Cerebellar cortex (tissue), 1 donor: ENCODE results near the gene DGKQ.
"Not testable (repeated sequence)": the region's sequence is repeated elsewhere in the genome, so short reads cannot be mapped to it uniquely, and the experiment has no call there.

Source experiments
- DNase-seq: peaks from one replicate; pipeline ENCODE4 v3.0.0-alpha.2; 2015; ENCODE audit warnings: low spot score

The DGKQ gene

DNA sequence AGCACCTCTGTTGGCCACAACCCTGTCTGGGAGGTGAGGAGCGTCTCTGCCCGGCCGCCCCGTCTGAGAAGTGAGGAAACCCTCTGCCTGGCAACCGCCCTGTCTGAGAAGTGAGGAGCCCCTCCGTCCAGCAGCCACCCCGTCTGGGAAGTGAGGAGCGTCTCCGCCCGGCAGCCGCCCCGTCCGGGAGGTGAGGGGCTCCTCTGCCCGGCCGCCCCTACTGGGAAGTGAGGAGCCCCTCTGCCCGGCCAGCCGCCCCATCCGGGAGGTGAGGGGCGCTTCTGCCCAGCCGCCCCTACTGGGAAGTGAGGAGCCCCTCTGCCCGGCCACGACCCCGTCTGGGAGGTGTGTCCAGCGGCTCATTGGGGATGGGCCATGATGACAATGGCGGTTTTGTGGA lies 2.6 kb upstream of the DGKQ start:
- not testable (repeated sequence) for DNase-seq

DNA sequence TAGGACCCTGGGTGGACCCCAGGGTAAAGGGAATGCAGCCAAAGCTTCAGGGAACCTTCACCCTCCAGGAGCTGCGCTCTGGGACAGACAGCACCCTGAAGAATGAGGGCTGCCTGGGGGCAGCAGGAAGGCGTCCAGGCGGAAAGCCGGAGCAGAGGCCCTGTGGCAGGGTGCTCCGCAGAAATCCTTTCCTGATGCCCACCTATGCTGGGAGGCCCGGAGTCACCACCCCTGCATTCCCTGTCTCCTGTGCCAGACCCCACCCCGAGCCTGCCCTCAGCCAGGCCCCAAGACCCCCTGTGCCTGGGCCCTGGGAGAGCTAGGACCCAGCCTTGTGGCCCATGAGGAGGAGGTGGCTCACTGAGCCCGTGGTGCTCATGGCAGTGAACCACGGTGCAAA lies 1.3 kb upstream of the DGKQ start:
- no peak for DNase-seq

DNA sequence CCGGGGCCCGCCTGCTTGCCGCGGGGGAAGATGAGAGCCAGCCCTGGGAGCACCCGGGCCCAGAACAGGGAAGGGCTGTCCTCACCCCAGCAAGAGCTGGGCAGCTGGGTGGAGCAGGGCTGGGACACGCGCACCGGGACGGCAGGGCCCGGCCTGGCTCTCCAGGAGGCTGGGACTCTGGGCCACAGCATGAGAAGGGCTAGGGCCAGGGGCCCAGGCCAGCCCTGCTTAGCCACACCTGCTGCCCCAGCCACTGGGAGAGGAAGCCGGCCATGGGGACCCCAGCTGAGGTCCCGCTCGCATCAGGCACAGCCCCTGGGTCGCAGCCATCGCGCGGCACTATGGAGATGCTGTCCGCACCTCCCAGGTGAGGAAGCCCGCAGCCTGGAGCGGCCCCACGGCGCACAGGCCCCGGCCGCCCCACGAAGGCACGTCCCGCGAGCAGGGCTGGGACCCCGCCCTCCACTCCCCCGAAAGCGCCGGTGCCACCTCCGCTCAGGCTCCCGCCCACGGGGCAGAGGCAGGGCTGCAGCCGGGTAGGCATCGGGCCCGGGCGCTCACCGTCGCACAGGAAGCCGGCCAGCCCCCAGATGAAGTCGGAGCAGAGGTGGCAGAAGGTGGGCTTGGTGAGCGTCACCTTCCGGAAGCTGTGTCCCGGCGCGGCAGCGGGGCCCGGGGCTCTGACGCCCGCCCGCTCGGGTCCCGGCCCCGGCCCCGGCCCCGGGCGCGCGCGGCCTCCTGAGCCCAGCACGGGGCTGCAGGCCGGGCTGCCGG lies 531 bp downstream of the DGKQ start:
- DNase-seq, result no peak

DNA sequence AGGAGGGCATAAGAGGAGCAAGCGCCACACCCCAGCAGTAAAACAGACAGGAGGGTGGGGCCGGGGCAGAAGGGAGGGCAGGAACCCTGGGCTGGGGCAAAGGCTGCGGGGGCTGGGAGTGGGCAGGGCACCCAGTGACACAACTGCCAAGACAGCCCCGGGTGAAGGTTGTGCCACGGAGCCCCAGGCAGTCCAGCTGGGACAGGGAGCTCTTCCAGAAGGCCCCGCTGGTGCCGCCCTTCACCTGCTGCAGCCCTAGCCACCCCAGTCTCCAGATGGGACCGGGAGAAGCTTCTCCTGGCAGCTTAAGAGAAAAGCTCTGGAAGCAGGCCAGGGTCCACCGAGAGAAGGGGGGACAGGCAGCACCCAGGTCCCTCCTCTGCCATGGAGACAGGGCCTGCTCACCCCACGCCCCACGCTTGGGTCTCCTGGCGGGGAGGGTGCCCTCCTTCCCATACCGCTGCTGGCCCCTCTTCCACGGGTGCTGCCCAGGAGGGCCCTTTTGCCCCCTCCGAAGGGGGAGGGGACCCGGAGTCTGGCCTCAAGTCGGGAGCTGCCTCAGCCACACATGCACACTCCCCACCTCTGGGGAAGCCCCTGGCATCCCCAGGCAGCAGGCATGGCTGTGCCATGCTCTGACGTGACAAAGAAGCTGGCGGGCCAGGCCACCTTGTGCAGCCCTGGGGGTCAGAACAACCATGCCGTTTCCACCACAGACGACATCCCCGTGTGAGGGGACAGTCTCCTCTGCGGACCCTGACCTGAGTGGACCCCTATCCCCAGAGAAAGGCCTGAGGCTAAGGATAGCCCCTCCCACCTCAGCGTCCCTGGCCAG lies 1.5 kb downstream of the DGKQ start:
- no peak for DNase-seq

DNA sequence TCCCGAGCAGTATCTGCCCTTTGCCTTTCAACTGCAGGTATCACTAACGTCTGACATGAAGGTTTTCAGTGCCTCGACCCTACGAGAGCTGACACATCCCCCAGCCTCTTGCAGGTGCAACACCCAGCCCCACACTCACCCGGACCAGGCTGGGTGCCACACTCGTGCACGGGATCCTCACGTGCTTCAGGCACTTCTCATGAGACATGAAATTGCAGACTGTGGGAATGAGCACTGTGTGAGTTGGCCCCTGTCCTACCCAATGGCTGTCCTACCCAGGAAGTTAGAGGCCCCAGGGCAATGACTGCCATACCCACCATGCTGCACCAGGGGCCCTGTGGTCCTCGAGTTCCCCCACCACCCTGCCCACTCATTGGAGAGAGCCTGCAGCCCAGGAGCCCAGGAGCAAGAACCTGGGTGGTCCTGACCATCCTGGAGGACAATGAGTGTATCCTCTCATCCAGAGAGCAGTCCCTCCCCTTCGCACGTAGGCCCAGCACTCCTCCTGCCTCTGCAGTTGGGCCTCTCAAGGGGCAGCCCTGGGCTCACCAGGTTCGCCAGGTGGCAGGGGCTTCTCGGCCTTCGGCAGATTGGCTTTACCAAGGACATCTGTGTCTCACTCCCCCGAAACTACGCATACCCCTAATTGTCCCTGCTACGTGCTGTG lies 2.4 kb downstream of the DGKQ start:
- DNase-seq, result no peak

DNA sequence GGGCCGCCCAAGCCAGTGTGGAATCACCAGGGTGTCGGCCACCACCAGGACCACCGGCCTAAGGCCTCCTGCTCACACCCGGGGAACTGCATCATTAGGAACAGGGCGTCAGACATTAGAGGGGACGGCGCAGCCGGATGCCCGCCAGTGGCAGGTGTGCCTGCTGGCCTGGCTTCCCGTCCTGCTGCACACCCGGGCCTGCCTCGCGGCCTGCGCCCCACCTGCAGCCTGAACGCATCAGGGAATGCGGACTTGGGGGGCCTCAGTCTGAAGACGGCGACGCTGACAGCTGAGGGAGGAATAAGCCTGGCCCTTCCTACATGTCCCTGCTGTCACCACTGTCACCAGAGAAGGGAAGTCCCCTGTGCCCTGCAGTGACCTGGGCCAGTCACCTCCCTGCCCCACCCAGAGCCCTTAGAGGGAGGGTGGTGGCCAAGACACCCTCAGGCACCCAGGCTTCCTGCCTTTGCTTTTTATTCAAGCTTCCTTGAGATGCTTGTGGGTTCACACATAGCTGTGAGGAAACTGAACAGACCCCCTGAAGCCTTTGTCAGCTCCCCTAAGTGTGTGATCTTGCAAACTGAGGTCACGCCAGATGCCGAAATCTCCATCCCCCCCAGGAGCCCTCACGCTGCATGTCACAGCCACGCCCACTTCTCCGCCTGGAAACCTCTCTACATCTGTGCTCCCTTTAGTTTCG lies 3.2 kb downstream of the DGKQ start:
- DNase-seq, result no peak

DNA sequence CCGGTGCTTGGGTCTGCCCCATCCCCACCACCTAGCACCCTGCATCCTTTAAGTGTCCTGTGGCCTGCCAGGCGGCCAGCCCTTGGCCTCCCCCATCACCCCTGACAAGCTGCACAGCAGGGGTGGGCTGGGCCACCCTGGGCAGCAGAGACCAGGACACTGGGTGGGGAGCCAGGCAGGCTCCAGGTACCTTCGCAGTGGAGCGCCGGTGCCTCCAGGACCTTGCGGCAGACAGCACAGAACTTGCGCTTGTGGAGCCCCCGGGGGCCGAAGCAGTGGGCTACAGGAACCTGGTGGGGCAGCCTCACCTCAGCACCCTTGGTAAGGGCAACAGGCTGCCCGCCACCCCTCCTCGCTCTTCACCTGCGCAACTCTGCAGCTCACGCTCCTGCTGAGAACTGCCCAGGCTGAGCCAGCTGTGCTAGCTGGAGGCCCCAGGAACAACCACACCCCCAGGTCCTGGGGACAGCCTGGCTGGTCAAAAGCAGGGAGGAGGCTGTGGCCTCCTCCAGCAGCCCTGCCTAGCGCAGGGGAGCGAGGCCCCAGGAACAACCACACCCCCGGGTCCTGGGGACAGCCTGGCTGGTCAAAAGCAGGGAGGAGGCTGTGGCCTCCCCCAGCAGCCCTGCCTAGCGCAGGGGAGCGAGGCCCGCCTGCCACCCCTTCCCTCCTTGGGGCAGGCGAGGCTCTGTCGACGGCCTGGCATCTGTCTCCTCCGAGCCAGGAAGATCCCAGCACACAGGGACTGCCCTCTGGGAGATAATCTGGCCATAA lies 4.6 kb downstream of the DGKQ start:
- DNase-seq, result no peak

DNA sequence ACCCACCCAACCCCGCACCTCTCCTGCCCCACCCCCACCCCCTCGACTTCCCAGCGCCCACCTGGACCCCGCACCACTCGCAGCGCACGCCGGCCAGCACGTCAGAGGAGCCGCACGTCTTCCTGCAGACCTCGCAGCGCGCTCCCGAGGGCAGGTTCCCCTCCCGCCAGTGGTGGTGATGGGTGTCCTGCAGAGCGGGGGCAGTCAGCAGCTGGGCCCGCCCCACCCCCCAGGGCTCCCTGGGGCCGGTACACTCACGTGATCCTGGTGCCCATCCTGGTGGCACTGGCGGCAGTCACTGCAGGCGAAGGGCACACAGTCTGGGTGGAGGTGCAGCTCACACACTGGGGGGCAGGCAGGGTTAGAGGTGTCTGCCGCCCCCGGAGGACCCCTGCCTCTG lies 5.1 kb downstream of the DGKQ start:
- no peak for DNase-seq

DNA sequence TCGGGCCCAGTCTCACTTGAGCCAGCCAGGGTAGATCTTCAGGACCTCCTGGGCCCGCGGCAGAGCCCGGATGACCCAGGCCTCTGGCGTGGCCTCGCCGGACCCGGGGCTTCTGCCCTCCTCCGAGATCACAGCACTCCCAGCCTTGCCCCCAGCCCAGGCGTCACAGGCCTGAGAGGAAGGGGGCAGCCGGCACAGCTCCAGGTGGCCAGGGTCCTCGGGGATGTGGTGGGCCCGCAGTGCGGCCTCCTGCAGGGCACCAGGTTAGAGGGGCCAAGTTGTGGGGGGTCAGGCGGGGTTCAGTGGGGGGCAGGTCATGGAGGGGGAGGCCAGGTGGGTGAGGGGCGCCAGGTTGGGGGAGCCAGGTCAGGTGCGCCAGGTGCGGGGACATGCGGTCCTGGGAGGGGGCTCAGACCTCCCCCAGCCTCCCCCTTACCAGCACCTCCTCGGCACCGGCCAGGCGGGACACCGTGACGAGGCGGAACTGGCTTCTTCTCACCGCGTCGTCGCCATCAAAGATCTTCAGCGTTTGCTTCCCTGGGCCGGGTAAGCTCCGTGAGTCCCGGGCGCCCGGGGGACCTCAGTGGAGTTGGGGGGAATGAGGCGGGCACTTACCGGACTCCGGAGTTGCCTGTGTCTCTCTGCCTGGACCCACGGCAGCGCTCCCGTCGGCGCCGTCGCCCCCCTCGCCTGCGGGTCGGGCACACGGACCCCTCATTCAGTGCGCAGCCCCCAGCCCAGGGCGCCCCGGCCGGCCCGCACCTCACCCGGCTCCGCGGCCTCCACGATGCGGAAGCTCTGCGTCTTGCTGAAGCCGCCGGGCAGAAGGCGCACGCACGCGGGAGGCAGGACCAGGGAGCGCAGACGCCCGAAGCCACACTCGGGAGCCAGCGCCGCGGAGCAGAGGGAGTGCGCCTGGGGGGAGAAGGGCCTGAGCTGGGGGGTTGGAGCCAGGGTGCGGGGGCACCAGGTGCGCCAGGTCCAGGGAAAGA lies 6.0 kb downstream of the DGKQ start:
- no peak for DNase-seq

DNA sequence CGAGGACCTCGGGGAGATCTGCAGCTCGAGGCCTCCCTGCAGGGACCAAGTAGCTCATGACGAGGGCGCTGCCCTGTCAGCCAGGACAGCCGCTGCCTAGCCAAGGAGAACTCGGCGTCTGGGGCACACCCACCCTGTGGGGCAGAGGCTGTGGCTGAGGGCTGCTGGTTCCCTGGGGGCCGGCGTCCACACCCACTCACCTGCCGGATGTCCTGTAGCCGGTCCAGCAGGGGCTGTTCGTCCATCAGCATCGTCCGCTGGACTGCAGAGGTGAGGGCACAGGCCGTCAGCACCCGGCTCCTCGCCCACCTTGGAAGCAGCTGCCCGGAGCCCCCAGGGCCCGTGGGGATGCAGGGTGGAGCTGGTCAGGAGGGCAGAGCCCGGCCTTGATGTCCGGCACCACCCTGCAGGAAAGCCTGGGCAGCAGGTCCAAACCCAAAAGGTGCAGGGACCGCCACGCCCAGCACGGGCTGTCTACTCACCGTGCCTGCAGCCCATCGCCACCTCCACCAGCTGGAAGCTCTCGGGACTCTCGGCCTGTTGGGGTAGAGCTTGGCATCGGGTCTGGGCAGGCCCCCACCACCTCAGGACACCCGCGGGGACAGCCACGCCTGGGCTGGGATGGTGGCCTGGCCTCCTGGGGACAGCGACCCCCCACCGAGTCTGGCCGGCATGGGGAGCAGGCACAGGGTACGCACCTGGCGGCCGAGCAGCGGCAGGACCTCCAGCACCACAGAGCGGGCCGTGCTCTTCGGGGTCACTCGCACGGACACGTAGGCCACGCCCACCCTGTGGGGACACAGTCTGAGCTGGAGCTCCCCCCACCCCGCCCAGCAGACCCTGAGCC lies 6.9 kb downstream of the DGKQ start:
- no peak for DNase-seq

DNA sequence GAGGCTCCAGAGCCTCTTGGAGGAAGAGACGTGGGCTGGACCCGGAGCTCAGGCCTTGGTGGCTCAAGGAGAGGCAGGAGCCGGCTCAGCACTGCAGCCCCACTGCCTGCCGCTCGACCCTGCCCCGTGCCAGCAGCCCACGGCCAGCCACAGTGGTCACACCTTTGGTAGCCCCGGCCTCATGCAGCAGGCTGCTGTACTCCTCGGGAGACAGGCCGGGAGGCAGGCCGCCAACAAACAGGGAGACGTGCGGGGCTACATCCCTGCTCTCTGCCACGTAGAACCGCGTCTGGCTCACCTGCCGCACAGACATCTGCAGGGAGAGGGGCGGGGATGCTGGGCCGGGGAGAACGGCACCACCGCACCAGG lies 7.6 kb downstream of the DGKQ start:
- DNase-seq, result no peak

DNA sequence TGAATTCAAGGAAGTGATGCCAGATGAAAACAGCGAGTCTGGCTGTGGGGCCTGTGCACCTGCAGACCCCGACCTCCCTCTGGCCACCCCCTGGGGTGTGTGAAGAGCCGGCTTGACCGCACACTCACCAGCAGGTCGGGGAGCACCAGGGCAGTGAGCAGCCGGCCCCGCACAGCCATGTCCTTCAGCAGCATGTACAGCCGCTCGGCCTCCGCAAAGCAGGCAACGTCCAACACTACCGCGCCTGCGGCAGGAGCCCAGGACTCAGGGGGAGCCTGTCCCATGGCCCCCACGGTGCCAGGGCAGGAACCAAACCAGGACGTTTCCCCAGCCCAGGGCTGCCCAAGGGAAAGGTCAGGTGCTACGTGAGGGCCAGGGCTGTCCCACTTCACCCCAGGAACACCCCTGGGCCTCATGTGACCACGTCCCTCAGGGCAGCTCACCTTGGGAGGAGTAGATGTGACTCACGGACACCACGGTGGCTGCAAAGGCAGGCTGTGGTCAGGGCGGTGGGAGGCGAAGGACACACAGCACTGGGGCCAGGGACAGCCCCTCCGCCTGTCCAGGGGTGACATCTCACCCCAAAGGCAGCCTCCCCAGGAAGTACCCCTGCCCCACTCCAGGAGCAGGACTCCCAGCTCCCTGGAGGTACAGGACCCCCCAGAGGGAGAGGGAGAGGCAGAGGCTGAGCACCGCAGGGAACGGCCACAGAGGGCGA lies 8.2 kb downstream of the DGKQ start:
- no peak for DNase-seq

DNA sequence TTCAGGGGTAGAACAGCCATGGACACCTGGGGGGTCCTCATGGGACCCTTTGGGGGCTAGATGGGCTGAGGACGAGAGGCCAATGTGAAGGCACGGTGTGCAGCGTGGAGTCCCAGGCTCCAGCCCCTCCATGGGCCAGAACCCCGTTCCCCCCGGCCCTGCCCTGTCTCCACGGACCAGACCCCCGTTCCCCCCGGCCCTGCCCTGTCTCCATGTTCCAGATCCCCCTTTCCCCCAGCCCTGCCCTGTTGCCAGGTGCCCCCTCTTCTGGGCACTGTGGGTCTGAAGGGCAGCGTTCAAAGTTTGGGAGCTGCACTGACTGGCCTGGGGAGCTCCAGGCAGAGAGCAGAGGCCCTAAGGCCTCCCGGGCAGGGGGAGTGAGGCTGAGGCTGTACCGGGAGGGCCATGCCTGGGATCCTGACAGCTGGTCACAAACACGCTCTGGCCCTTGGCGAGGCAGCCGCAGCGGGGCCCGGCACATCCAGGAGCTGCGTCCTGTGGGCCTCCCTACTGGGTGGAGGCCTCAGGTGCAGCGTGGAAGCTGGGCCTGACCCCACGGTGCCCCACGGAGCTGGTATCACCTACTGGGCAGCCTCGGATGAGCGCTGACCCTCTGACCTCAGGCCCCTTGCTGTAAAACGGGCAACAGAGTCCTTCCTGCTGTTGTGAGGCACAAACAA lies 8.9 kb downstream of the DGKQ start:
- no peak for DNase-seq

DNA sequence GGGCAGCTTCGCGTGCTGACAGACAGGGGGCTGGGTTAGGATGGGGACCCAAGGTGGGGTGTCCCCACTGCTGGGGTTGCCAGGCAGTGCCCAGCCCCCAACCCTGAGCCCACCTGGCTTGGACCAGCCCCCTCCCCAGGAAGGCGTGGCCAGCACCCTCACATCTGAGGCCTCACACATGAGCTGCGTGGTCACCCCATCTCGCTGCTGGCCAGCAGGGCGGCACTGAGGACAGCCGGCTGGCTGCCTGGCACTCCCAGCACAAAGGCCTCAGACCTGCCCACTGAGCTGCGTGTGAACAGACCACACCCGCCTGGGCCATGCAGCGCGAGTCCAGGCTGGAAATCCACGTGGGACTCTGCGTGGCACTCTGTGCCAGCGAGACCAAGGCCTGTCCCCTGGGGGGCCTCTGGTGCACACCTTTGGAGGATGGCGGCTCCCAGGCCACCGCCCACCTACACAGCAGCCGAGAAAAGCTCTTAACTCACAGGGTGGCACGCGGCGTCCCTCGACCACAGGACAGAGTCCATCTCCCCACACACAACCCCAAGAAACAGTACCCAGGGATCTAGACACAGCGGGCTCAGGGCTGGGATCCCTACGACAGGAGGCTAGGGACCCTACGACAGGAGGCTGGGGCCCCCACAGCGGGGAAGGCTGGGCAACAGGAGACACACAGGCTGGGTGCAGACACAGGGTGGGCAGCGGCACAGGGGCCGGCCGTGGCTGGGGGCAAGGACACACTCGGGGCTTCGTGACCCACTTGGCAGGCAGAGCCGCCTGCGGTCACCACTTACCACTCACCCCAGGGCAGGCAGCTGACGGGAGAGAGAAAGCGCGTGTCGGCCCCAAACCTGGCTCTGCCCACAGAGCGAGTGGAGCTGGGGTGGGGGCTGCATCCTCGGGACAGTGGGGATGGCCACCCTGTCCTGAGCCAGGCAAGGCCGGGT lies 9.8 kb downstream of the DGKQ start:
- no peak for DNase-seq

DNA sequence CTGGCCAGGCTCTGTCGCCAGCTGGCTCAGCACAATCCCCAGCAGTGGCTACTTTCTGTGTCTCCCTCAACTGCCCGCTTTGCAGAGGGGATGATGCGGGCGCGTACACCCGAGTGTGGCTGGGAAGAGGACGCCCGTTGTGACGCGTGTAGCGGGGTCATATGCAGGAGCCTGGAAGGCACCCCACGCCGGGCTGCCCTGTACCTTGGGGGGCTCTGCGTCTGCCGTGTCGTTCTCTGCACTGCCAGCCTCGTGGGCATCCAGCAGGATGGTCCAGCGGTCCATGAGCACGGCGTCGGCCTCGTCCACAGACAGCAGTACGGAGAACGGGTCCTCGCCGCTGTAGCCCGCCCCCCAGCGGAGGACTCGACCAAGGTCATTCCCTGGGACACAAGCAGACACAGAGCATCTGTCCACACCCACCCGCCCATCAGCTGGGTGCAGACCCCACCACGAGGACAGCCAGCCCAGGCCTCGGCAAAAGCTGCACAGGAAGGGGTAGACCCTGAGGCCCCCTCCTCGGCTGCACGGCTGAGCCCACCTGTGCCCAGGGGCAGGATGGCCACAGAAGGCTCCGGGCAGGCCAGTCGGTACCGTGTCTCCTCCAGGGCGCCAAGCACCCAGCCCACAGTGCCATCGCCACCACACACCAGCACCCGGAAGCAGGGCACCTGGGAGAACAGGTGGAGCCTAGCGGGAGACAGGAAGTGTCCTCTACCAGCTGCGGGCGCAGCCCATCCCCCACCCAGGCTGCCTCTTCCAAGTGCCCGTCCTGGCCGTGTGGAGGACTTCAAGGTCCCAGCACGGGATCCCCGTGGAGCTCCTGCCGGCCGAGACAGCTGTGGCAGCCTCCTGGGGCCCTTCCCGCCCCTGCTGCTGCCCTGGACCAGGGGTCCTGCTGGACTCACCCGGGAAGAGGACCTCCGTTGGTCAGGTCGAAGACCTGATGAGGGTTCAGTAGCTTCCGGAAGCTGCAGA lies 10.8 kb downstream of the DGKQ start:
- DNase-seq, result no peak
